Heart right ventricle (tissue), 16 donors: ENCODE measurements around the gene PPP1CA. TPM values are rescaled to one million over a fixed set of nuclear protein-coding genes. Genes with fewer than 3 reads are reported as not detected.

Experiments used
- ATAC-seq, 8 donors: fragments of 200-7000 bp; cut with Tn5 transposase; one replicate each; pipeline ENCODE4 v1.9.1; 2020; ENCODE audit warnings: mild to moderate bottlenecking in 8 of 8, moderate library complexity in 8 of 8, moderate number of reproducible peaks in 1 of 8
- DNase-seq, 2 donors: peaks; one replicate each; pipeline ENCODE4 v3.0.0-alpha.2; 2020
- H3K27ac ChIP-seq, 10 donors: fragments of 200-600 bp; sonication (generic) in 2 of 10; one replicate each; pipeline versions ENCODE4 v1.5.0 to v1.8.0; 2020 to 2022; ENCODE audit warnings: mild to moderate bottlenecking in 3 of 10
- H3K27me3 ChIP-seq, 7 donors: fragments of 200-600 bp; one replicate each; pipeline ENCODE4 v1.8.0; 2021 to 2022; ENCODE audit warnings: mild to moderate bottlenecking in 2 of 7
- H3K36me3 ChIP-seq, 9 donors: fragments of 200-600 bp; sonication (generic) in 1 of 9; one replicate each; pipeline versions ENCODE4 v1.5.0 to v1.8.0; 2020 to 2022; ENCODE audit warnings: mild to moderate bottlenecking in 2 of 9
- H3K4me1 ChIP-seq, 9 donors: fragments of 200-600 bp; sonication (generic) in 1 of 9; one replicate each; pipeline versions ENCODE4 v1.5.0 to v1.8.0; 2020 to 2022; ENCODE audit warnings: mild to moderate bottlenecking in 4 of 9
- H3K4me3 ChIP-seq, 10 donors: fragments of 200-600 bp; sonication (generic) in 2 of 10; one replicate each; pipeline versions ENCODE4 v1.5.0 to v1.8.0; 2020 to 2022; ENCODE audit warnings: mild to moderate bottlenecking in 7 of 10, moderate library complexity in 2 of 10
- H3K9me3 ChIP-seq, 11 donors: fragments of 200-600 bp in 10 of 11; sonication (generic) in 2 of 11; one replicate each; pipeline versions ENCODE4 v1.5.0 to v1.8.0; 2013 to 2022; ENCODE audit warnings: mild to moderate bottlenecking in 2 of 11, control low read depth in 1 of 11, moderate library complexity in 1 of 11
- CTCF ChIP-seq, 9 donors: fragments of 200-600 bp; sonication (generic) in 2 of 9; IDR thresholded peaks; one replicate each; pipeline versions ENCODE4 v1.5.0 to v1.8.0; 2021 to 2022; ENCODE audit warnings: antibody characterized with exemption in 9 of 9, mild to moderate bottlenecking in 5 of 9, moderate library complexity in 1 of 9
- WGBS, 2 donors: extraction: QIAGEN DNeasy Blood & Tissue Kit; methylation state at CpG; one replicate each; pipeline ENCODE4 v1.1.7; 2013; ENCODE audit warnings: inconsistent platforms in 1 of 2; 5-methylcytosine and 5-hydroxymethylcytosine counted together
- intact Hi-C, 10 donors: fragments of 100-400 bp; cut with DNase I; formaldehyde crosslinking; loops; one replicate each; pipeline versions ENCODE4 v1.11.1 to v1.14.2; 2022
- long read RNA-seq, 3 donors: library from polyadenylated mRNA; unstranded; transcript quantifications; one replicate each; pipeline ENCODE4 v2.0.0, GENCODE V29; 2020 to 2021
- polyA plus RNA-seq, 2 donors: library from polyadenylated mRNA; stranded (reverse); fragments of 200-250 nt; gene quantifications; one replicate each; pipeline ENCODE4 v1.2.3, GENCODE V29; 2013
- total RNA-seq, 10 donors: library from RNA; stranded (reverse); fragmentation: NEBNext Ultra II Directional in 3 of 10; extraction: Animal tissue kit (Norgen Biotek cat#: 25700) in 3 of 10; gene quantifications; one replicate each; pipeline versions ENCODE4 v1.2.1 to v1.2.4, GENCODE V29; 2021 to 2023
- donor health status: Arrhythmogenic right ventricular cardiomyopathy.
- donor health status: ischemic (EF 13 %, LVEDD 7.1; RV severe dilation, severe dysfunction).
- donor health status: healthy with polysubstance abuse.
- donor health status: DM: no; HTN: yes; CAD: no.
- donor health status: DM: no; HTN: no; CAD: no.
- donor health status: ischemic (EF 25% LVEDD 6.9; RV normal size, moderate dysfunction).
- donor health status: ischemic (EF 25% LVEDD 5.7; RV mildly dilated, moderate dysfunction).
- donor health status: healthy.
- donor health status: DM: yes; HTN: yes; CAD: no.
- donor health status: Ischemic cardiomyopathy.
- donor health status: ischemic (EF 35%, LVEDD 5.7; RV mildly dilated, moderate dysfunction).
- donor health status: nonischemic (EF 11% LVEDD 7.7; RV severe dilation, severe dysfunction).
- donor health status: DM: yes; HTN: yes; CAD: no.
- donor health status: PGD.
- donor health status: ischemic (EF 29% LVEDD 5.4; RV normal size, mild dysfunction).
- donor health status: nonischemic (EF 23%, LVEDD 6.1; RV moderate dilation, normal function).

The PPP1CA gene
- total RNA-seq = 100 to 1,000 TPM in 7 of 10 donors, 10 to 100 TPM in 3; 92.0 to 143 (median 103) TPM
- 100 to 1,000 TPM in 1 of 2 donors, 10 to 100 TPM in 1; 80.2 to 186 TPM for polyA plus RNA-seq
- long read RNA-seq, donor 1, transcript PPP1CA-203 (7 exons, 1,476 nt) = major isoform, 120 of 154 reads
- long read RNA-seq, donor 1, transcript PPP1CA-204 (6 exons, 1,677 nt) = minor isoform, 17 of 154 reads
- long read RNA-seq, donor 1, partial matches to known transcripts = 5 of 154 reads
- long read RNA-seq, donor 1, other reads (novel, unspliced or antisense) = 9 of 154 reads
- long read RNA-seq, donor 2, transcript PPP1CA-203 (7 exons, 1,476 nt) = major isoform, 118 of 152 reads
- long read RNA-seq, donor 2, transcript PPP1CA-204 (6 exons, 1,677 nt) = minor isoform, 6 of 152 reads
- long read RNA-seq, donor 2, partial matches to known transcripts = 4 of 152 reads
- long read RNA-seq, donor 2, other reads (novel, unspliced or antisense) = 19 of 152 reads
- long read RNA-seq, donor 3, transcript PPP1CA-203 (7 exons, 1,476 nt) = major isoform, 233 of 278 reads
- long read RNA-seq, donor 3, transcript PPP1CA-204 (6 exons, 1,677 nt) = minor isoform, 28 of 278 reads
- long read RNA-seq, donor 3, partial matches to known transcripts = 0 of 278 reads
- long read RNA-seq, donor 3, other reads (novel, unspliced or antisense) = 8 of 278 reads

GRCh38 chr11:67401495-67402191 is at the start of gene PPP1CA:
PPP1CA (minus strand) TSS chr11:67401858; CDS start chr11:67401782, 76 bp downstream.
- peak within 1 kb of the TSS; percentile 89 to 99 (median 97) for H3K27ac ChIP-seq
- H3K4me3 ChIP-seq = peak within 1 kb of the TSS; percentile 68 to 99 (median 96)
- ATAC-seq (peak; percentile 76 to 95 (median 86)), DNase-seq (peak; percentile 90 to 94)
- peaks cover 0 to 89% (median 54%) of the 10 kb centered on the region in 9 donors for H3K4me1 ChIP-seq
- H3K27me3 ChIP-seq = no peaks in the 10 kb centered on the region
- intact Hi-C loops = loop anchor here in 8 of 10 donors (1.0 to 5.0 kb wide), 5 partner anchors 66 to 106 kb away; partner anchors contain the start of genes TMEM134 (in 6 of the 8), CDK2AP2 (in 4 of the 8), PITPNM1 (in 4 of the 8) and AIP (in 1 of the 8)
- TF ChIP-seq CTCF (IDR thresholded peaks at IDR 0.05) = peak; percentile 38 to 91 (median 62)
- H3K36me3 ChIP-seq = peaks cover 0 to 40% (median 26%) of the 10 kb centered on the region in 9 donors
- H3K9me3 ChIP-seq = no peaks in the 10 kb centered on the region
- WGBS, 2 donors = 0 to 1% methylated on average over 61 to 73 of the region's 73 CpGs

DNA sequence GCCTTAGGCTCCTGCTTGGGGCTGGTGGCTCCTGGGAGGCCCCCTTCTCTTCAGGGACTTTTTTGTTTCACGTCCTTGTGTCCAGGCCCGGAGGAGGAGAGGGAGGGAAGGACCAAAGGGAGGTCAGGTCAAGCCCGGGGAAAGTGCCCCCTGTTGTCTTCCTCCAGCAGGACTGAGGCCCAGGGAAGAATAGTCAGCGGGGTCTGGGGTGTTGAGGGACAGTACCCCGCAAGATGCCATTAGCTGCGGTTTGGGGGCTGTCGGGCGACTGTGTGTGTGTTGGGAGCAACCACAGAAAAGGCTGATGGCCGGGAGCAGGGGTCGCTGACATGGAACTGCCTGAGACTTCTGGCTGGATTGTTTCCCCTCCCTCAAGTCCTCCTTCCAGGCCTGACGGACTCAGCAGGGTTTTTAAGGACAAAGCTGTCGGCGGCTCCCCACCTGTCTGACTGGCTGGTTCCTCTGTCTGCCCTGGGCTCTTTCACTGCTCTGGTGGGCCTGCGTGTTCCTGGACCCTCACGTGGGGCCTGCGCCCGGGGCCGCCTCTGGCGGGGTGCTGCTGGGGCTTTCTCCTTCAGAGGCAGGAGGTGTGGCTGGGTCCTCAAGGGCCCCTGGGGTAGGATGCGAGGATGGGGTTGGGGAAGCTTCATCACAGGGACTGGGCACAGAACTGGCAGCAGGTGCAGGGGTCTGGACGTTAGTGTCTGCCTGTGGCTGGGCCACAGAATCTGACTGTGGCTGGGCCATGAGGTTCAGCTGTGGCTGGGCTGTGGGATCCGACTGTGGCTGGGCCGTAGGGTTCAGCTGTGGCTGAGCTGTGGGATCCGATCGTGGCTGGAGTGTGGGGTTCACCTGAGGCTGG is 49.4 kb upstream of the PPP1CA start:
- peaks cover 0 to 32% (median 8%) of the 10 kb centered on the region in 9 donors for H3K4me1 ChIP-seq
- intact Hi-C loops = no loop called here
- no peak for TF ChIP-seq CTCF (IDR thresholded peaks at IDR 0.05)
- WGBS, 2 donors = 91% methylated on average over 21 to 25 of the region's 25 CpGs
- ATAC-seq (no peak), DNase-seq (no peak)
- no peak overlapping the region for H3K27ac ChIP-seq
- H3K4me3 ChIP-seq = no peak overlapping the region
- no peaks in the 10 kb centered on the region for H3K27me3 ChIP-seq
- no peaks in the 10 kb centered on the region for H3K9me3 ChIP-seq
- no peaks in the 10 kb centered on the region for H3K36me3 ChIP-seq

DNA sequence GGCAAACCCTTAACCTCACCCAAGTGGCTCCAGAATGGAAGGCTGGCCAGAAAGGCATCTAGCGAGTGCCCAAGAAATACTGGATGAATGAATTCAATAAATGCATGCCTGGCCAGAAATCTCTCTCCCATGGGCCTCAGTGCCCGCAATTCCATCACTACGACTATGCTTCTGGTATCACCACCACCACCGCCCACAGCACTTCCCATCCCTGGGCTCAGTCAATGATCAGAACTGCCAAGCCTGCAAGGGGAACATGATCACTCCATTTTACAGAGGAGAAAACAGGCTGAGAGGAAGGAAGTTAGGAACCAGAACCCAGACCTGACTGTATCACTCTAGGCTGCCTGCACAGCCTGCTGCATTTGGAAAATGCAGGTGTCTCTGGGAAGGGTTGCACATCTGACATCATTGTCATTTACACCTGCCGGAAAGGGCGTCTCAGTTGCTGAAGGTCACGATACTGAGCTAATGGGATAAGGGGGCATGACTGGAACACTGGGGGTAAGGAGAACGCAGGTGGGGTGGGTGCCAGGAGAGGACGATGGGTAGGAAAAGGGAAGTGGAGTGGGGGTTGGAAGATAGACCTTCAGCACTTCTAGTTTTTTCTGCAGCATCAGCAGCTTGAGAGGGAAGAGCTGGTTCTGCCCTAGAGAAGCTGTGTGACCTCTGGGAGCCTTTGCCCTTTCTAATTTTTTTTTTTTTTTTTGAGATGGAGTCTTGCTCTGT is 47.6 kb upstream of the PPP1CA start:
- Histone ChIP-seq H3K4me1 (peaks cover 0 to 42% (median 10%) of the 10 kb centered on the region in 9 donors), H3K27me3 (no peaks in the 10 kb centered on the region), H3K4me3 (no peak overlapping the region), H3K9me3 (no peaks in the 10 kb centered on the region), H3K36me3 (no peaks in the 10 kb centered on the region), H3K27ac (peak overlapping the region in 1 of 10 donors; percentile 62)
- TF ChIP-seq CTCF (IDR thresholded peaks at IDR 0.05) = no peak
- no peak for DNase-seq
- intact Hi-C loops = loop anchor here in 1 of 10 donors (10.0 kb wide), 1 partner anchor 904 kb away; the partner anchor contains the start of genes ACTN3 and ZDHHC24
- peak in 5 of 8 donors; percentile 12 to 32 (median 26) for ATAC-seq
- 75 to 76% methylated on average over 9 of the region's 9 CpGs for WGBS, 2 donors
